Smooth muscle cell (in vitro differentiated cells): ENCODE data around the gene HOXA4. TPM values are rescaled to one million over a fixed set of nuclear protein-coding genes. Genes with fewer than 3 reads are reported as not detected.

Source experiments
- DNase-seq: peaks from one replicate; lab custom pipeline; 2025; ENCODE audit not compliant: unreplicated experiment; lab: John Stamatoyannopoulos, UW
- H2AFZ ChIP-seq: fragments of 200-600 bp; sonication (generic); 2 replicates; pipeline ENCODE4 v1.6.0; 2016; ENCODE audit warnings: antibody characterized with exemption, low read depth, mild to moderate bottlenecking
- H3F3A ChIP-seq: fragments of 200-600 bp; sonication (generic); 2 replicates; pipeline ENCODE4 v1.6.0; 2017; ENCODE audit warnings: antibody characterized with exemption, low read depth
- H3K27ac ChIP-seq: fragments of 200-600 bp; sonication (generic); 2 replicates; pipeline ENCODE4 v1.5.1; 2016; ENCODE audit warnings: low read depth, mild to moderate bottlenecking
- H3K27me3 ChIP-seq: fragments of 200-600 bp; sonication (generic); 2 replicates; pipeline ENCODE4 v1.6.1; 2016; ENCODE audit warnings: low read depth, mild to moderate bottlenecking
- H3K36me3 ChIP-seq: fragments of 200-600 bp; sonication (generic); 2 replicates; pipeline ENCODE4 v1.5.1; 2016; ENCODE audit warnings: low read depth
- H3K4me1 ChIP-seq: fragments of 200-600 bp; sonication (generic); 2 replicates; pipeline ENCODE4 v1.5.1; 2016; ENCODE audit warnings: low read depth
- H3K4me2 ChIP-seq: fragments of 200-600 bp; sonication (generic); 2 replicates; pipeline ENCODE4 v1.6.0; 2016; ENCODE audit warnings: mild to moderate bottlenecking
- H3K4me3 ChIP-seq: fragments of 200-600 bp; sonication (generic); 2 replicates; pipeline ENCODE4 v1.5.1; 2016; ENCODE audit warnings: mild to moderate bottlenecking
- H3K79me2 ChIP-seq: fragments of 200-600 bp; sonication (generic); 2 replicates; pipeline ENCODE4 v1.6.0; 2016; ENCODE audit warnings: low read depth, mild to moderate bottlenecking
- H3K9ac ChIP-seq: fragments of 200-600 bp; sonication (generic); 2 replicates; pipeline ENCODE4 v1.6.0; 2016; ENCODE audit warnings: low read depth
- H3K9me3 ChIP-seq: fragments of 200-600 bp; sonication (generic); replicated peaks from 2 replicates; pipeline ENCODE4 v1.5.1; 2016; ENCODE audit warnings: low read depth
- H4K20me1 ChIP-seq: fragments of 200-600 bp; sonication (generic); 2 replicates; pipeline ENCODE4 v1.6.0; 2016; ENCODE audit warnings: low read depth
- WGBS: methylation state at CpG from one replicate; pipeline ENCODE4 v1.1.7; 2016; ENCODE audit warnings: low lambda C conversion rate; 5-methylcytosine and 5-hydroxymethylcytosine counted together
- polyA plus RNA-seq: library from polyadenylated mRNA; unstranded; fragments of >200 nt; fragmentation: Nextera tagmentation; extraction: Ambion mirVana; gene quantifications from 2 replicates; pipeline ENCODE4 v1.2.1, GENCODE V29; 2016
- total RNA-seq: library from RNA; depleted of rRNA; stranded (reverse); fragments of >200 nt; gene quantifications from 2 replicates; pipeline ENCODE4 v1.2.3, GENCODE V29; 2014
- TF ChIP-seq, protein P1 (sequence below): fragments of 200-600 bp; sonication (generic); IDR thresholded peaks from 2 replicates; pipeline ENCODE4 v1.5.1; 2017; ENCODE audit warnings: borderline replicate concordance, mild to moderate bottlenecking, antibody characterized with exemption; ENCODE audit not compliant: insufficient read depth, poor library complexity, severe bottlenecking

The HOXA4 gene
- total and polyA plus RNA-seq, 2 experiments from 2014 or later: 0.22 TPM; not detected in 1

DNA sequence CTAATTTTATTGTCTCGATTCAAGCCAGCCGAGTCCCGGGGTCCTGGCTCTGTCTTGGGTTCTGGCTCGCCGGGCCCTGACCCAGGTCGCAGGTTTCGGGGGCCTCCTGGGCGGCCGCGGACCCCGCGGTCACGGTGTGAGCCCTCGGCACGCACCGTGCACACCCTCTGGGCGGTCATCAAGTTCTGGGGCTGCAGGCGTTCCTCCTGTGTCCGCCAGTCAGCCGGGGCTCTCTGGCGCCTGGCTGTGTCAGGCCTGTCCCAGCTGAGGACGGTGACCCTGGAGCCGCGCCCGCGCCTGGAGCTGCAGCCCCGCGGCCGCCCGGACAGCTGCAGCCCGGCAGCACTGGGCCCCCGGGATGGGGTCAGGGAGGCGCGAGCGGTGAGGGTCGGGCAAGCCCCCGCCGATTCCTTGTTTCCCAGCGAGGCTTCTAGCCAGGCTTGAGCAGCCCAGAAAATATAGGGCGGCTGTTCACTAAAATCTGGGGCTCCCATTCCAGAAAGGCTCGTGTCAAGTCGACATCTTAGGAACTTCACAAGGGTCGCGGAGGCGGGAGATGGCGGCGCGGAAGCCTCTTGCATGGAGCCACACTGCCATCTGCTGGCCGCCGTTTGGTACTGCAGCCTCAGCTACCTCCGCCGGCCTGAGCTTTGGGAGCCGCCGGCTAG, 30.1 kb upstream of the HOXA4 start:
- peak; percentile 84 for DNase-seq
- H3K27me3 ChIP-seq: peaks cover 65% of the 10 kb centered on the region
- H3K4me1 ChIP-seq: peaks cover 3% of the 10 kb centered on the region
- H3K79me2 ChIP-seq: peaks cover 39% of the 10 kb centered on the region
- H3K9ac ChIP-seq: no peak overlapping the region
- no peaks in the 10 kb centered on the region for H3F3A ChIP-seq
- TF ChIP-seq, protein P1, sequence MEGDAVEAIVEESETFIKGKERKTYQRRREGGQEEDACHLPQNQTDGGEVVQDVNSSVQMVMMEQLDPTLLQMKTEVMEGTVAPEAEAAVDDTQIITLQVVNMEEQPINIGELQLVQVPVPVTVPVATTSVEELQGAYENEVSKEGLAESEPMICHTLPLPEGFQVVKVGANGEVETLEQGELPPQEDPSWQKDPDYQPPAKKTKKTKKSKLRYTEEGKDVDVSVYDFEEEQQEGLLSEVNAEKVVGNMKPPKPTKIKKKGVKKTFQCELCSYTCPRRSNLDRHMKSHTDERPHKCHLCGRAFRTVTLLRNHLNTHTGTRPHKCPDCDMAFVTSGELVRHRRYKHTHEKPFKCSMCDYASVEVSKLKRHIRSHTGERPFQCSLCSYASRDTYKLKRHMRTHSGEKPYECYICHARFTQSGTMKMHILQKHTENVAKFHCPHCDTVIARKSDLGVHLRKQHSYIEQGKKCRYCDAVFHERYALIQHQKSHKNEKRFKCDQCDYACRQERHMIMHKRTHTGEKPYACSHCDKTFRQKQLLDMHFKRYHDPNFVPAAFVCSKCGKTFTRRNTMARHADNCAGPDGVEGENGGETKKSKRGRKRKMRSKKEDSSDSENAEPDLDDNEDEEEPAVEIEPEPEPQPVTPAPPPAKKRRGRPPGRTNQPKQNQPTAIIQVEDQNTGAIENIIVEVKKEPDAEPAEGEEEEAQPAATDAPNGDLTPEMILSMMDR: peak; percentile 99
- WGBS: 9% methylated on average over 54 of the region's 54 CpGs
- peak overlapping the region; percentile 77 for H2AFZ ChIP-seq
- peak overlapping the region; percentile 89 for H3K4me2 ChIP-seq
- no peak overlapping the region for H3K27ac ChIP-seq
- H3K4me3 ChIP-seq: peak overlapping the region; percentile 67
- H3K9me3 ChIP-seq: no peaks in the 10 kb centered on the region
- H4K20me1 ChIP-seq: peaks cover 6% of the 10 kb centered on the region
- H3K36me3 ChIP-seq: no peaks in the 10 kb centered on the region

DNA sequence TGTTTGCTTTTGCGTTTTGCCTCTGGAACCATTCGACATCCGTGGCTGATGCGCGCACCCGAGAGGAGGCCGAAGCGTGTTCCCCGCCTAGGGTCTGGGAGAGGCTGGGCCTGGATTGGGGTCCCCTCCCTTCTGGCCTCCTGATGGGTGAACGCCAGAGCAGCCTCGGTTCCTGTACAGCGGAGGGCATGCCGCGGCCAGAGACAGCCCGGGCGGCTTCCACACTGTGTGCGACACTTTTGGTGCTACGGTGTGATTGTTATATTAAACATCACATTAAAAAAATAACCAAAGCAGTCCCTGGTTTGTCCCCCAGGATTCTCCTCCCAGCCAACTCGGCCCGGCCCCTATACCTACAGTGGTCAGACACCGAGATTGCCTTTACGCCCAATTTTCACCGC, 29.6 kb upstream of the HOXA4 start:
- Histone ChIP-seq H3K4me2 (peak overlapping the region; percentile 89), H3K9ac (no peak overlapping the region), H3K9me3 (no peaks in the 10 kb centered on the region), H3K36me3 (no peaks in the 10 kb centered on the region), H3K4me1 (peaks cover 3% of the 10 kb centered on the region), H3F3A (no peaks in the 10 kb centered on the region), H4K20me1 (peaks cover 6% of the 10 kb centered on the region), H3K79me2 (peaks cover 34% of the 10 kb centered on the region), H2AFZ (peak overlapping the region; percentile 77), H3K4me3 (peak overlapping the region; percentile 67), H3K27me3 (peaks cover 65% of the 10 kb centered on the region), H3K27ac (no peak overlapping the region)
- DNase-seq: no peak
- TF ChIP-seq, protein P1: no peak
- WGBS: 73% methylated on average over 23 of the region's 23 CpGs

DNA sequence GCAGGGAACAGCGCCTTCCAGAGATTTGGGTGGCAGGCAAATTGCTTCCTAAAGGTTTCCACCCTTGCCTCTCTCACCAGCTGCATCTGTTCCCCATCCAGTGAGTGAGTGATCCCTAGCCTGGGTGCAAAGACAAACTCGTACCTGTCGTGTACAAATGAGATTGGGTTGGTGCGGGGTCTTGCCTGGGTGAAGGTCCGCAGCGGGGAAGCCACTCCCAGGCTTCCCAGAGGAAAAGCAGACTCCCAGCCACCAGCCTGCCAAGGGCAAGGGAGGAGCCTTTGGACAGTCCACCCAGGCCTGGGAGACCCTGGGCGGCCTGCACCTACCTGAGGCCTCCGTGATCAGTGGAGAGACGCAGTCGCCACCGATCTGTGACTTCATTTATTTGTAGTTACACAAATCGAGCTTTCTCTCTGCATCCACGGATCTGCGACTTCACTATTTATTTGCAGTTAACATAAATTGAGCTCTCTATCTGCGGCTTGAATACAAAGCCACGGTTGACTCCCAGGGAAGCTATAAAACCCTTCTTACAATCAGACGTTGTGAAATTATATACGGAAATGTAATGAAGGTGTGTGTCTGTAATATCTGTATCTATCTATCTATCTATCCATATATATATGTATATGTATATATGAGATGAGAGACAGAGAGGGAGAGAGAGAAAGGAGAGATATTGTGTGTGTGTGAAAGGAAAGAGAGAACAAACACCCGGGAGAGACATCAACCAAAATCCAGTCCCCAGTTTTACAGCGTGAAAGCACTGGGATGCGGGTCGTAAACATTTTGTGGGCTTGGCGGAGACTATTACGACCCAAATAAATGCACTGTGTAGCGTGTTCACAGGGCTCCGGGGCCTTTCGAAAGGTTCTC, 28.9 kb upstream of the HOXA4 start:
- Histone ChIP-seq H3K4me3 (no peak overlapping the region), H3K9me3 (no peaks in the 10 kb centered on the region), H3K4me1 (peaks cover 3% of the 10 kb centered on the region), H3F3A (no peaks in the 10 kb centered on the region), H2AFZ (no peak overlapping the region), H3K36me3 (no peaks in the 10 kb centered on the region), H3K27ac (no peak overlapping the region), H4K20me1 (peaks cover 6% of the 10 kb centered on the region), H3K4me2 (peak overlapping the region; percentile 89), H3K79me2 (peaks cover 27% of the 10 kb centered on the region), H3K9ac (no peak overlapping the region), H3K27me3 (peaks cover 65% of the 10 kb centered on the region)
- 65% methylated on average over 27 of the region's 27 CpGs for WGBS
- DNase-seq: no peak
- TF ChIP-seq, protein P1: no peak
